GM10266 (cell line): ENCODE data around the gene PAK6.

Experiments
- DNase-seq: peaks from one replicate; pipeline ENCODE4 v3.0.0; 2012; ENCODE audit errors: extremely low spot score
- CTCF ChIP-seq: IDR thresholded peaks from 2 replicates; pipeline ENCODE4 v1.5.1; 2012; ENCODE audit warnings: mild to moderate bottlenecking, low read depth; ENCODE audit not compliant: control insufficient read depth, insufficient read depth; ENCODE audit errors: missing control alignments

Gene PAK6

DNA sequence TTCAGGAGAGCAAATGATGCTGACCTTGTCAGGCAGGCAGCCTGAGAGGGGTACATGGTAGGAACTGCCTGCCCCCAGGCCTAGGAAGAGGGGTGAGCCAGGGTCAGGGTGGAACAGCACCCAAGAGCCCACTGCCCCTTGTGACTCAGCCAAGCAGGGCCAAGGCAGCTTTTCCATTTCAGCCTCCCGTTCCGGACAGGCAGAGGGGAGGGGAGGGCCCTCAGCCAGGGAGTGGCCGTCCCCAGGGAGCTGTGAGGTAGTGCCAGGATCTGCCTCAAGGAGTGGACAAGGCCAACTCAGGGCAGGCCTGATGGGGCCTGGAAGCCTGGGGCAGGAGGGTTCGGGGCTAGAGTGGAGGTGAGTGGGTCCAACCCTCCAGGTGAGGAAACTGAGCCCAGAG is 49.1 kb downstream of the PAK6 start:
- TF ChIP-seq CTCF, result no peak
- peak; percentile 26 for DNase-seq

DNA sequence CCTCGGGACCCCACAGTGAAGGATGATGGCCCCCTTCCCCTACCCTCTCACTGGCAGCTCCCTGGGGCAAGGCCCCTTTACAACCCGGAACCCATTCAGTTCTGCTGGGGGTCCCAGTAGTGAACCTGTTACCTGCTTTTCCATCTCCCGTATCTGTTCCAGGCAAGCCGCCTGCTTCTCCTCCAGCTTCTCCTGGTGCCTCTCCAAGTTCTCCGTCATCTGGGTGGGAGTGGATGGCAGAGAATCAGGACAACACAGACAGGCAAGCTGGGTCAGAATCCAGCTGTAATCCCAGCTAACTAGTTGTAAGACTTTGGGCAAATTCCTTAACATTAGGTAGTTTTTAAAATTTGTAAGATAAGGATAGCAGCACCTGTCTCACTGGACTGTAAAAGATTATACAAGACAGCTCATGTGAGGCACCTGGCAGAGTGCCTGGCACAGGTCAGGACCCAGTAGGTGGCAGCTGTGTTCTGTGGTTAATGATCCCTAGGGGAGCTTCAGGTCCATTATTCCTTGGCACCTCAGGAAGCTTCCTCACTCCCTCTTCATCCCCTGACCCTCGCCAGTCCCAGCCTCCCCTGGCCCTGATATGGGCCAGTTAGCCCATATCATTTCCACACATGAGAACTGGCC is 50.4 kb downstream of the PAK6 start:
- DNase-seq, result peak; percentile 19
- TF ChIP-seq CTCF, result no peak

DNA sequence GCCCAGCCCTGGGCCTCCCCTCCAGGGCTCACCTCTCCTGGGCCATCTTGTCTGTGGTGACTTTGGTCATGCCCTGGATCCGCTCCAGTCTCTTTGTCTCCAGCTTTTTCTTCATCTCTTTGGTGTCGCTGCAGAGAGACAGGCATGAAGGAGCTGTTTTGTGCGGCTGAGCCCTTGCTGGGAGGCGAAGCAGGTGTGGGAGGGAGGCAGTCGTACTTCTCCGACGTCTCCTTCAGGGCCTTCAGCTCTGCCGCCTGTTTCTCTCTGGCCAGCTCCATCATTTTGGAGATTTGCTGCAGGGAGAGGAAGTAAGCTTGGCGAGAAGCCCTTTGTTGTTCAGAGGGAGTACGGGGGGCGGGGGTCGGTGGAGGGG is 51.7 kb downstream of the PAK6 start:
- no peak for TF ChIP-seq CTCF
- DNase-seq, result no peak

DNA sequence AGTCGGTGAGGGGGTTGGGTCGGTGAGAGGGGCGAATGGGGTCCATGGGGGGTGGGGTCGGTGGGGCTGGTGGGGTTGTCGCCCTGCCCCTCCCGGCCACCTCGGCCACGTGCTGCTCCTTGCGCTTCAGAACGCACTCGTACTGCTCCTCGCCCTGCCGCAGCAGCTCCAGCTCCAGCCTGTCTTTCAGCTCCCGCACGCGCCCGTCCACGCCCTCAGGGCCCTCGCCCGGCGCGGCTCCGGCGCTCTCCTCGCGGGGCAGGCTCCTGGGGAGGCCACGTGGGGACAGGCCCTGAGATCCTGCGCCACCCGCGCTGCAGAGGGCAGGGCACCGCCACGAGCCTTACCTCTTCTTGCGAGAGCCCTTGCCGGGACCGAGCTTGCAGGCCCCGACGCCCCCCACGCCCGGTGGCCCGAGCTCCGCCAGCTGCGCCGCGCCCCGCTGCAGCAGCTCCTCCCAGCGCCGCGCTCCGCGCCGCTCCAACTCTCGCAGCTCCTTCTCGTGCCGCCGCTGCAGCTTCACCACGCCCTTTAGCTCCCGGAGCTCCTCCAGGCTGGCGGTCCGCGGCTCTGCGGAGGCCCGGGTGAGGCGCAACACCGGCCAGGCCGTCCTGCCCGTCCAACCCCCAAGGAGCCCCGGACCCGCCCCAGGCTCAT is 52.2 kb downstream of the PAK6 start:
- no peak for TF ChIP-seq CTCF
- DNase-seq, result no peak

DNA sequence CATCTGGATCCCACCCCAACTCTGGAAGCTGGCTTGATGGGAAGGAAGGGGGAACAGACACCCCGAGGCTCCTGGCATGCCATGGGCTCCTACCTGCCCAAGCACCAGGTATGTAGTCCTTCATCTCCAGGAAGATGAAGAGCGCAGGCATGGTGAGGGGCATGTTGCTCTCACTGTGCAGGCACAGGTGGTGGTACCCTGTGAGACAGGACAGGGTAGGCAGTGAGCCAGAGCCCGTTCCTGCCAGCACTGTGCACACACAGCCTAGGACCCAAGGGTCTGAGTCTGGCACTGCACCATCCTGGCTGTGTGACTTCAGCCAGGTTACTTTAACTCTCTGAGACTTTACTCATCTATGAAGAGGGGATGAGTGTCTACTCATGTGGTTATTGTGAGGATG is 53.4 kb downstream of the PAK6 start:
- TF ChIP-seq CTCF, result no peak
- no peak for DNase-seq

DNA sequence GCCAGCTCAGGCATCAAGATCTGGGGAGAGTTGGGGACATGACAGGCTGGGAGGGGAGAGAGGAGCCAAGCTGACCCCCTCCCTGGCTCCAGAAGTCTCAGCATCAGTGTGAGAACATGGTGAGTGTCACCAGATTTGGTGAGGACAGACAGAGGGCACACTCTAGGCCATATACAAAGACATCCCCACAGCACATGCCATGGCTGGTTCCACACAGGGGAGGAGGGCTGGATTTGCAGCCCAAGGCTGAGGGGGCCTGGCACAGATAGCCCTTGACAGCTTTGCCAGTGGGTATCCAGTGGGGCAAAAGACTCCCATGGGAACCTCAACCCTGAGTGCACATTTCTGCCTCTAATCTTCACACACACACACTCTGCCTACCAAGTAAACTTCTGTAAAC is 54.1 kb downstream of the PAK6 start:
- no peak for DNase-seq
- TF ChIP-seq CTCF, result no peak
